ENCODE measurements around the gene RTL10.

RTL10 gene

GRCh38 chr22:19807914-19808872 is 46.5 kb downstream of the RTL10 start:
- no peak for DNase-seq (ENCODE audit: low spot score)

GRCh38 chr22:19807161-19807913 is 47.3 kb downstream of the RTL10 start:
- DNase-seq (ENCODE audit: low spot score), result no peak

GRCh38 chr22:19806213-19807160 is 48.2 kb downstream of the RTL10 start:
- no peak for DNase-seq (ENCODE audit: low spot score)

- DNase-seq (ENCODE audit: low spot score), result no peak
Measured at GRCh38 chr22:19805821-19806212, 48.9 kb downstream of the RTL10 start.

All from activated CD4-positive, alpha-beta T cell treated with anti-CD3 and anti-CD28 coated beads, Interleukin-2, Interleukin-4, amounts not matched to agents 100 ng/mL and 50 ng/mL, durations not matched to agents 16 hours and 8 hours (primary cell).